Measurements from ENCODE around the gene SV2C. TPM values are rescaled to one million over a fixed set of nuclear protein-coding genes. Genes with fewer than 3 reads are reported as not detected.
"Not testable (repeated sequence)": the region's sequence is repeated elsewhere in the genome, so short reads cannot be mapped to it uniquely, and the experiment has no call there.

Gene SV2C
- total RNA-seq, 2 donors from 2014 or later, result 0.04 to 0.15 TPM

- H3K27me3 ChIP-seq, result no peaks in the 10 kb centered on the region
- no peaks in the 10 kb centered on the region for H3K9me3 ChIP-seq
- no peak overlapping the region for H3K4me3 ChIP-seq
- no peak for DNase-seq (ENCODE audit: low spot score)
- H3K36me3 ChIP-seq, result no peaks in the 10 kb centered on the region
- no peak overlapping the region for H3K27ac ChIP-seq
- peaks cover 0 to 7% of the 10 kb centered on the region in 2 donors for H3K4me1 ChIP-seq
- TF ChIP-seq, protein P1, sequence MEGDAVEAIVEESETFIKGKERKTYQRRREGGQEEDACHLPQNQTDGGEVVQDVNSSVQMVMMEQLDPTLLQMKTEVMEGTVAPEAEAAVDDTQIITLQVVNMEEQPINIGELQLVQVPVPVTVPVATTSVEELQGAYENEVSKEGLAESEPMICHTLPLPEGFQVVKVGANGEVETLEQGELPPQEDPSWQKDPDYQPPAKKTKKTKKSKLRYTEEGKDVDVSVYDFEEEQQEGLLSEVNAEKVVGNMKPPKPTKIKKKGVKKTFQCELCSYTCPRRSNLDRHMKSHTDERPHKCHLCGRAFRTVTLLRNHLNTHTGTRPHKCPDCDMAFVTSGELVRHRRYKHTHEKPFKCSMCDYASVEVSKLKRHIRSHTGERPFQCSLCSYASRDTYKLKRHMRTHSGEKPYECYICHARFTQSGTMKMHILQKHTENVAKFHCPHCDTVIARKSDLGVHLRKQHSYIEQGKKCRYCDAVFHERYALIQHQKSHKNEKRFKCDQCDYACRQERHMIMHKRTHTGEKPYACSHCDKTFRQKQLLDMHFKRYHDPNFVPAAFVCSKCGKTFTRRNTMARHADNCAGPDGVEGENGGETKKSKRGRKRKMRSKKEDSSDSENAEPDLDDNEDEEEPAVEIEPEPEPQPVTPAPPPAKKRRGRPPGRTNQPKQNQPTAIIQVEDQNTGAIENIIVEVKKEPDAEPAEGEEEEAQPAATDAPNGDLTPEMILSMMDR (IDR thresholded peaks at IDR 0.05), result no peak
Measured at GRCh38 chr5:76367623-76368371, 284.6 kb downstream of the SV2C start.

DNA sequence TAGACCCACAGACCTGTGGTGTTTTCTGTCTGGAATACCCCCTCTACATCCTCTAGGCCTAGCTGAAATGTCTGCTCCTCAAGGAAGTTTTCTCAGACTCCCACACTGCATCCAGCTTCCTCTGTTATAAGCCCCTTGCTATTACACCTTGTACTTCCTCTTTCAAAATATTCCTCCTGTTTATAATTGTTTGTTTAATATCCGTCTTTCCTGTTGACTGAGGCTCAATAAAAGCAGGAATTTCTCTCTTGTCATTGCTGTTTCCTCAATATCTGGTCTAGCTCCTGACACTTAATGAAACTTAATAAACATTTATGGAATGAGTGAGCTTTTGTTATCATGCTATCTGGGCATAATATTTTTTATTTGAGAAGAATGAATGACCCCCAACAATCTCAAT is 285.8 kb downstream of the SV2C start:
- Histone ChIP-seq H3K27me3 (no peaks in the 10 kb centered on the region), H3K4me3 (no peak overlapping the region), H3K36me3 (no peaks in the 10 kb centered on the region), H3K4me1 (peaks cover 0 to 7% of the 10 kb centered on the region in 2 donors), H3K9me3 (no peaks in the 10 kb centered on the region), H3K27ac (no peak overlapping the region)
- DNase-seq (ENCODE audit: low spot score), result no peak
- TF ChIP-seq, protein P1 (IDR thresholded peaks at IDR 0.05), result no peak

DNA sequence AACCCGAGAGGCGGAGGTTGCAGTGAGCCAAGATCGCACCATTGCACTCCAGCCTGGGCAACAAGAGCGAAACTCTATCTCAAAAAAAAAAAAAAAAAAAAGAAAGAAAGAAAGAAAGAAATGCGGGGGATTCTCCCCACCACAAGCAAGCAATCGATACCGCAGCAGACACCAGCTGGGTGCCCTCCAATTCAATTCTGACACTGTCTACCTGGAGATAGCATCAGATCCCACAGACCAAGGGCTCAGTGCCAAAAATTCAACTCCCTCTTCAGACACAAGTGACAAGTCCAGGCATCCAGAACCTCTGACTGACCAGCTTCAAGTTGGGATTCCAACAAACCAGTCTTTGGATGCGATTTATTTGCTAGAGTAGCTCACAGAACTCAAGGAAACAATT is 286.5 kb downstream of the SV2C start:
- not testable (repeated sequence) for H3K36me3 ChIP-seq; H3K4me1 ChIP-seq; DNase-seq (ENCODE audit: low spot score); H3K27ac ChIP-seq; H3K27me3 ChIP-seq; H3K9me3 ChIP-seq; H3K4me3 ChIP-seq

DNA sequence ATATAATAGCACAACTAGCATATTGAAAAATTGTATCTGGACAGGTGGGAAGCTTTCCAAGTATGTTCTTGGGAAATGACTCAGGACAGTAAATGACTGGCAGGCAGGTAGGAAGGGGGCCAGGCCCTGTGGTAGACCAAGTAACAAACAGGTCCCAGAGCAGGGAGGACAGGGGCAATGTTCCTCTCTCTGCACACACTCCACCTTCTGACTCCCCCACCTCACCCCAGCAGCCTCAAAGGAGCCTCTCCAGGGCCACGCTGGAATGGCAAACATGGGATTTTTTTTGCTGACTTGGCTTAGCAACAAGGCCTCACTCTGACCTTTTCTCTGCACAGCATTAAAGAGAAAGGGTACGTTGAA is 288.8 kb downstream of the SV2C start:
- H3K9me3 ChIP-seq, result no peaks in the 10 kb centered on the region
- peaks cover 0 to 7% of the 10 kb centered on the region in 2 donors for H3K4me1 ChIP-seq
- H3K4me3 ChIP-seq, result no peak overlapping the region
- no peak for DNase-seq (ENCODE audit: low spot score)
- H3K36me3 ChIP-seq, result no peaks in the 10 kb centered on the region
- TF ChIP-seq, protein P1 (IDR thresholded peaks at IDR 0.05), result no peak
- H3K27me3 ChIP-seq, result no peaks in the 10 kb centered on the region
- H3K27ac ChIP-seq, result no peak overlapping the region

- no peaks in the 10 kb centered on the region for H3K36me3 ChIP-seq
Measured at GRCh38 chr5:76372323-76373054, 289.3 kb downstream of the SV2C start.

More at GRCh38 chr5:76372323-76373054, 289.3 kb downstream of the SV2C start:
- no peaks in the 10 kb centered on the region for H3K27me3 ChIP-seq
- DNase-seq (ENCODE audit: low spot score), result no peak
- no peak overlapping the region for H3K4me3 ChIP-seq
- no peaks in the 10 kb centered on the region for H3K9me3 ChIP-seq
- peaks cover 0 to 7% of the 10 kb centered on the region in 2 donors for H3K4me1 ChIP-seq
- no peak overlapping the region for H3K27ac ChIP-seq
- TF ChIP-seq, protein P1 (IDR thresholded peaks at IDR 0.05), result no peak
